NB4 (cell line): ENCODE results near the gene OMD.

ENCODE experiments used
- DNase-seq: peaks from one replicate; pipeline ENCODE4 v3.0.0; 2010; ENCODE audit warnings: low read depth
- H3K4me3 ChIP-seq: one replicate; pipeline ENCODE4 v1.5.1; 2011; ENCODE audit warnings: mild to moderate bottlenecking, low read depth, low read length, moderate library complexity
- MAX ChIP-seq: IDR thresholded peaks from 2 replicates; pipeline ENCODE4 v1.6.1; 2011; ENCODE audit warnings: low read depth, low read length
- MYC ChIP-seq: IDR thresholded peaks from 2 replicates; pipeline ENCODE4 v1.6.1; 2011; ENCODE audit warnings: low read depth, low read length
- POLR2A ChIP-seq: IDR thresholded peaks from 2 replicates; pipeline ENCODE4 v1.6.1; 2011; ENCODE audit warnings: mild to moderate bottlenecking; ENCODE audit not compliant: insufficient read length; ENCODE audit errors: extremely low read depth
- TF ChIP-seq, protein P1 (sequence below): IDR thresholded peaks from one replicate; pipeline ENCODE4 v1.5.1; 2012; ENCODE audit warnings: low read depth, low read length

Gene OMD

GRCh38 chr9:92457576-92457975 is 33.3 kb upstream of the OMD start:
- TF ChIP-seq POLR2A = no peak
- TF ChIP-seq MYC = no peak
- no peak for TF ChIP-seq MAX
- TF ChIP-seq, protein P1, sequence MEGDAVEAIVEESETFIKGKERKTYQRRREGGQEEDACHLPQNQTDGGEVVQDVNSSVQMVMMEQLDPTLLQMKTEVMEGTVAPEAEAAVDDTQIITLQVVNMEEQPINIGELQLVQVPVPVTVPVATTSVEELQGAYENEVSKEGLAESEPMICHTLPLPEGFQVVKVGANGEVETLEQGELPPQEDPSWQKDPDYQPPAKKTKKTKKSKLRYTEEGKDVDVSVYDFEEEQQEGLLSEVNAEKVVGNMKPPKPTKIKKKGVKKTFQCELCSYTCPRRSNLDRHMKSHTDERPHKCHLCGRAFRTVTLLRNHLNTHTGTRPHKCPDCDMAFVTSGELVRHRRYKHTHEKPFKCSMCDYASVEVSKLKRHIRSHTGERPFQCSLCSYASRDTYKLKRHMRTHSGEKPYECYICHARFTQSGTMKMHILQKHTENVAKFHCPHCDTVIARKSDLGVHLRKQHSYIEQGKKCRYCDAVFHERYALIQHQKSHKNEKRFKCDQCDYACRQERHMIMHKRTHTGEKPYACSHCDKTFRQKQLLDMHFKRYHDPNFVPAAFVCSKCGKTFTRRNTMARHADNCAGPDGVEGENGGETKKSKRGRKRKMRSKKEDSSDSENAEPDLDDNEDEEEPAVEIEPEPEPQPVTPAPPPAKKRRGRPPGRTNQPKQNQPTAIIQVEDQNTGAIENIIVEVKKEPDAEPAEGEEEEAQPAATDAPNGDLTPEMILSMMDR = no peak
- no peak for DNase-seq

DNA sequence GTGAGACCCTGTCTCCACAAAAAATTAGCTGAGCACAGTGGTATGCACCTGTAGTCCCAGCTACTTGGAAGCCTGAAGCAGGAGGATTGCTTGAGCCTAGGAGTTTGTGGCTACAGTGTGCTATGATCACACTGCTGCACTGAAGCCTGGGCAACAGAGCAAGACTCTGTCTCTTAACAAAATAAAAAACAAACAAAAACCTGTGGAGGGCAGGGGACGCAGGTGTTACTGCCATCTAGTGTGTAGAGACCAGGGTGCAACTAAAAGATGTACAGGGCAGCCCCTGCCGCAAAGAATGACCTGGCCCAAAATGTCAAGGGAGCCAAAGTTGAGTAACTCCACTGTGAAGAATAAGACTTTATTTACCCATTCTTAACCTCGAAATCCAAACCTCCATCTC is 30.9 kb upstream of the OMD start:
- peak; percentile 15 for DNase-seq
- TF ChIP-seq, protein P1 = peak; percentile 11
- no peak for TF ChIP-seq POLR2A
- no peak overlapping the region for H3K4me3 ChIP-seq

More at GRCh38 chr9:92457576-92457975, 33.3 kb upstream of the OMD start:
- no peak overlapping the region for H3K4me3 ChIP-seq

- no peak for DNase-seq
- TF ChIP-seq POLR2A (no peak), MAX (no peak), MYC (no peak)
- TF ChIP-seq, protein P1 = no peak
- no peak overlapping the region for H3K4me3 ChIP-seq
Measured at GRCh38 chr9:92446536-92446935, 22.3 kb upstream of the OMD start.

DNA sequence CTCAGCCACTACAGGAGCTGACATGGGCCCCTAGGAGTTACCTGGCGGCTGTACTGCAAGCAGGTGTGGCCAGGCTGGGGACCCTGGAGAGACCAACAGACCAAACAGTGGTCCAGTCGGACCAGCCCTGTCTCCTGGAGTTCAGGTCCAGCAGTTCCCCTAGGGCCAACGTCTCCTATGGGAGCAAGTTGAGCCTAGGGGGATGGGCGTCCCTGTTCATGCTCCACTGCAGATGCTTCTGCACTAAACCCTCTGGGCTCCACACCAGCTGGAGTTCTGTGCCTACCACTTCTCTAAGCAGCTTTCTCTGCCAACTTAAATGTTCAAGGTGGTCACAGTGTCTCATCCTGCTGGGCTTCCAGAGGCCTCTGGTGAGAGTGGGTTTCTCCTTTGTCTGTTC is 20.6 kb upstream of the OMD start:
- TF ChIP-seq MAX (no peak), MYC (no peak), POLR2A (no peak)
- TF ChIP-seq, protein P1 = no peak
- no peak for DNase-seq
- H3K4me3 ChIP-seq = no peak overlapping the region

DNA sequence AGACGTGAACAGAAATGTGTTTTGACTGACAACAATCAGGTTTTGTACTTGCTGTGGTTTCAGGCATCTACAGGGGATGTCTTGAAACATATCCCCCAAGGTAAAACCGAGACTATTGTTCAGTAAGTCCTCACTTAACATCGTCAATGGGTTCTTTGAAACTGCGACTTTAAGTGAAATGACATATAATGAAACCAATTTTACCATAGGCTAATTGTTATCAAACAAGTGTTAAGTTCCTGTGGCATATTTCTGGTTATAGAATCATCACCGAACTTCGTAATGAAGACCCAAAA is 16.4 kb upstream of the OMD start:
- DNase-seq = no peak
- TF ChIP-seq MAX (no peak), POLR2A (no peak), MYC (no peak)
- TF ChIP-seq, protein P1 = no peak

DNA sequence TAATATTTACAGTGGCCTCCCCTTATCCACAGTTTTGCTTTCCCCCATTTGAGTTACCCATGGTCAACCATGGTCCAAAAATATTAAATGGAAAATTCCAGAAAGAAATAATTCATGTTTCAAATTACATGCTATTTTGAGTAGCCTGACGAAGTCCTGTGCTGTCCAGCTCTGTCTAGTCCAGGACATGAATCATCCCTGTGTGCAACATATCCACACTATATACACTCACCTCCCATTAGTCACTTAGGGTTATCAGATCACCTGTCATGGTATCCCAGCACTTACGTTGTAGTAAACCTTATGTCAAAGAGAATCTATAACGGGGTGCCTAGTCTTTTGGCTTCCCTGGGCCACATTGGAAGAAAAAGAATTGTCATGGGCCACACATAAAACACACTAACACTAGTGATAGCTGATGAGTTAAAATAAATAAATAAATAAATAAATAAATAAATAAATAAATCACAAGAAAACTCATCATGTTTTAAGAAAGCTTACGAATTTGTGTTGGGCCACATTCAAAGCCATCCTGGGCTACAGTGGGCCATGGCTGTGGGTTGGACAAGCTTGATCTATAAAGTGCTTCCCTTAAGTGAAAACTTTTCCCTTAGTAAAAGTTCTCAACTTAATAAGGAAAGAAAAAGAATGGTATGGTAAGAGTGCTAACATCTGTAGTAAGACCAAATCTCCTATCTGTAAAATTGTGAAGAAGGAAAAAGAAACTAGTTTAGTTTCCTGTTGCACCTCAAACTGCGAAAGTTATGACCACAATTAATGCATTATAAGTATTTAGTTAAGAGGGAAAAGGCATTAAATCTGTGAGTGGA is 15.9 kb upstream of the OMD start:
- TF ChIP-seq MAX = no peak
- TF ChIP-seq POLR2A = no peak
- TF ChIP-seq, protein P1 = no peak
- no peak for TF ChIP-seq MYC
- H3K4me3 ChIP-seq = no peak overlapping the region
- DNase-seq = no peak

More for the DNA sequence above, 16.4 kb upstream of the OMD start:
- no peak overlapping the region for H3K4me3 ChIP-seq
